Mammary epithelial cell (primary cell): Measurements from ENCODE around the gene TCP11.

Experiments used
- CTCF ChIP-seq, 2 donors: IDR thresholded peaks in 1 of 2; conservative IDR thresholded peaks in 1 of 2; 2 replicates each; pipeline ENCODE4 v1.5.1; 2011 to 2012; ENCODE audit warnings: inconsistent platforms in 2 of 2, low read length in 2 of 2, mild to moderate bottlenecking in 2 of 2, control low read depth in 1 of 2, low read depth in 1 of 2; ENCODE audit not compliant: insufficient read depth in 1 of 2; ENCODE audit errors: extremely low read depth in 1 of 2
- EZH2 ChIP-seq: IDR thresholded peaks from 2 replicates; pipeline ENCODE4 v1.6.1; 2012; ENCODE audit warnings: low read length, inconsistent platforms, borderline replicate concordance

- no peak for TF ChIP-seq CTCF (conservative IDR thresholded peaks at IDR 0.05 in 1 of 2, IDR thresholded peaks at IDR 0.05 in 1 of 2; ENCODE audit: extremely low read depth in 1 of 2, insufficient read depth in 1 of 2, low read depth in 1 of 2, low read length in 2 of 2)
- TF ChIP-seq EZH2, result no peak
These were observed 50.4 kb downstream of the TCP11 start for GRCh38 chr6:35090734-35091133.
